ENCODE measurements around the gene UBE2E2.

The UBE2E2 gene

DNA sequence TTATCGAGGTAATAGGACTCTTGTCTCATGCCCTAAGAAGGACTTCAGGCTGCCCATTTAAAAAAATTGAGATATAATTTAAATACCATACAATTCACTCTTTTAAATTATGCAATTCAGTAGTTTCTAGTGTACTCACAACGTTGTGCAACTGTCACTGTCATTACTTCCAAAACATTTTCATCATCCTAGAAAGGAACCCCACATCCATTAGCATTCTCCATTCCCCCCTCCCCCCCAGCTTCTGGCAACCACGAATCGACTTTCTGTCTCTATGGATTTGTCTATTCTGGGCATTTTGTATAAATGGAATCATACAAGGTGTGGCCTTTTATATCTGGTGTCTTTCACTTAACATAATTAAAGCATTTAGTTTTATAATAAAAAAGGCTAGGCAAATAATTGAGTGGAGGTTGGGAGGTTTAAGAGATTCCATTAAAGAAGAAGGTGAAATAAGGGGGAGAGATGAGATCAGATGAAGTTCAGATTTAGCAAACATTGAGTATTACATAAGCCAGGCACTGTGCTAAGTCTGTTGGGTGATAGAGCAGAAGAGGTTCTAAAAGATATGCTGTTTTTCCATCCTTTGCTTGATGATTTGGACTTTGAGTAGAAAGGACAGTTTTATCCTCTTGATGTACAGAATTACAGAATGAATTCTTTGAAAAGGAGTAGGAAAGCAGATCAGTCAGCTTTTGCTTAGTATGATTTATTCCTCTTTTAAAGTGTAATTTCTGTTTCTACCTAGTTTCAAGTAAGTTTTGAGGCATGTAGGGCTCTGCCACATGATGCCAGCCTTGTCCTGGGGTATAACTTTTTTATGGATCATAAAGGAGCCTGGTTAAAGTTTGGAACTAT, 36.3 kb downstream of the UBE2E2 start:
- DNase-seq (ENCODE audit: low spot score) = peak; percentile 14

DNA sequence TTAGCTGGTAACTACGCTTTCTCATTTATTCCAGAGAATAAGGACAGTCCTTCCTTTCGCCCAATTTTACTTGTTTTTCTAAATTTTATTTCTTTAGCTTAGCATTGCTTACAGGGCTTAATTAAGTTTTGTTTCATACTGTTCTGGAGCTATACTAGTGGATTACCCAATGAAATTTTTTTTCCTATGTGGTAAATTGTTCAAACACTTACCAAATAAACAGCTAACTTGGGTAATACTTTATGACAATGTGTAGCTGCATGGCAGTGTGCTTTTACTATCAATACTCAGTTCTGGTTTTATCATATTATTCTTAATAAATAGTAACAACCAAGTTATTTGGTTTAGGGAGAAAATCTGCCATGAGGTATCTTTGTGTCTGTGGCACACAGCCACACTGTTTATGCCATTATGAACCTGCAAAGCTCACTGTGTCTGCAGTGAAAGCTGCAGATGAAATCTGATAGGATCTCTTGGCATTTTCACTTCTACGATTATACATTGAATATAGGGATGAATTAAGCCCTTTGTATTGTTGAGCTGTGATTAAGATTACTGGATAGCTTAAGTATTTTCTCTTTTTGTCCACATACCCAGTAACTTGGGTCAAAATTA, 37.2 kb downstream of the UBE2E2 start:
- DNase-seq (ENCODE audit: low spot score) = no peak

DNA sequence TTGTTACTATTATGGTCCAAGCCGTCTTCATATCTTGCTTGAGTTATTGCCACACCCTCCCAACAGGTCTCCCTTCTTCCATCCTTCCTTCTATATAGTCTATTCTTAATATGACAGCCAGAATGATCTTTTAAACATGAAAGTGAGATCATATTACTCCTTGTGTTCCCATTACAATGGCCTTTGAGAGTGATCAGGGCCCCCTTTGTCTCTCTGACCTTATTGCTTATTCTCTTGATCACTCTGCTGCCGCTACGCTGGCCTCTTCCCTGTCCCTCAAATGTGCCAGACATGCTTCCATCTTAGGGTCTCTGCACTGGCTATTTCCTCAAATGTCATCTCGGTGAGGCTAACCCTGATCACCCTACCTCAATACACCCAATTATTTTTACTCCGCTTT, 38.1 kb downstream of the UBE2E2 start:
- no peak for DNase-seq (ENCODE audit: low spot score)

DNA sequence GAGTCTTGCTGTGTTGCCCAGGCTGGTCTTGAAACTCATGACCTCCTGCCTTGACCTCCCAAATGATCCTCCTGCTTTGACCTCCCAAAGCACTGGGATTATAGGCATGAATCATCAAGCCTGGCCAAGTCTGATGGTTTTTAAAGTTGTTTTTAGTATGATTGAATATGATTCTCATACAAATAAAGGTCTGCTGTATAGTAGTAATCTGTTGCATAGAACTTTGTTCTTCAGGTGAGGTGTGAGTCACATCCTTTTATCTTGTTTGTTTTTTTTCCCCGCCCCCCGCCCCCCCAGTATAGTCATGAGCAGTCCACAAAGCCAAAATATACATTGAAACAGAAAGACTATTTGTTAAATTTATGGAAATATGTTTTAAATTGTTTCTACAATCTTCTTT, 39.0 kb downstream of the UBE2E2 start:
- no peak for DNase-seq (ENCODE audit: low spot score)

DNA sequence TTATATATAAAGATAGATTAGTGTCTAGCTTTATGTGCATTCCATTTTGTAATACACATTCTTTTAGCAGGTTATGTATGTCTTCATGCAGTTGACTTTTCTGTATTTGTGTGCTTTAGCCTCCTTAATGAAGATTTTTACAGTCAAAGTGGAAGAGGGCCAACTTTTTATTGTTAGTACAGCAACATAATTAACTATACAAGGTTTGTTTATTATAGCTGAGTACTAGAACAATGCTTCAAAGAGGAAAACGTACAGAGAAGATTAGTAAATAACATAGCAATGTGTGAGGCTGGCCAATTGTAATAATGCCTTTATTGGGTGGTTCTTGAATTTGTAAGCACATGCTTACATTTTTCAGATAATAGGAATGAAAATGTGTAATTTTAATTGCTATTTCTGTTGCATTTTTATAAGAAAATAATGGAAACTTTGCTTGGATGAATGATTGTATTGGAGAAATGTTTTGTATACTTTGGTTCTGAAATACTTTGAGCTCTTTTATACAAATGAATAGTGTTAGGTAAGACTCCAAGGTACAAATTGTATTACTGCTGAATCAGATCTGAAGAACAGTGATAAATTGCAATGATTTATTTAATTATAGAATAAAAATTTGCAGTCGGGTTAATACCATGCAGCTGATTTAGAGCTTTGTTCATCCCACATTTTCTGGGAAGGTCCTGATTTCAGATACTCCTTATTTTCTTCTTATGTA, 41.4 kb downstream of the UBE2E2 start:
- DNase-seq (ENCODE audit: low spot score) = no peak

DNA sequence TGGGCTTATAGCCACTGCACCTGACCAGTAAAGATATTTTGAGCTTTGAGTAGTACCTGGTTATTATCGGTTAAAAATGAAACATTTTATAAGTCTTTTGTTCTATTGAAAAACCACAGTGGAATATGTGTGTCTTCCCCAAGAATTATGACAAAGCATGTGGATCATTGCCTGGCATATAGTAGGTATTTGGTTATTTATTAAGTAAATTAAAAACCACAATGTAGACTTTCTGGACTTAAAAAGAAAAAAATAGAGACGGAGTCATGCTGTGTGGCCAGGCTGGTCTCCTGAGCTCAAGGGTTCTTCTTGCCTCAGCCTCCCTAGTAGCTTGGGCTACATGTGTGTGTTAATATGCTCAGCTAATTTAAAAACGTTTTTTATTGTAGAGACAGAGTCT, 43.5 kb downstream of the UBE2E2 start:
- DNase-seq (ENCODE audit: low spot score) = no peak

DNA sequence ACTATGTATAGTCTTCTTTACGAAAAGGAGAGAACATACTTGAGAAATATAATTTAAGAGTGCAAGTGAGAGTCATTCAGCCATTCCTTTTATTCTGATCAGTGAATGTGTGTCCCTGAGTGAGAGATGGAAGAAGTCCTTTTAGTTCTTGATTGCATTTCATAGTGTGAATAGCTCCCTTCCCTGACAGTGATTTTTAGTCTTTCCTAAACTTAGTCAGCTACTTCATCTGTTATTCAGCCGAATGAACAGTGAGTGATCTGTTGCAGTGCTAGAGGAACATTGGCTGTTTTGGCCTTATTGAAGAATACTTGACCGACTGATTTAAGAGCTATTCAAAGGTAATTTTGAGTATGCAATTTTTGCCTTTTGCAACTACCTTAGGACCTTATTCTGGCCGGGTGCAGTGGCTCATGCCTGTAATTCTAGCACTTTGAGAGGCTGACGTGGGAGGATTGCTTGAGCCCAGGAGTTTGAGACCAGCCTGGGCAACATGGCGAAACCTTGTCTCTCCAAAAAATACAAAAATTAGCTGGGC, 45.5 kb downstream of the UBE2E2 start:
- no peak for DNase-seq (ENCODE audit: low spot score)

DNA sequence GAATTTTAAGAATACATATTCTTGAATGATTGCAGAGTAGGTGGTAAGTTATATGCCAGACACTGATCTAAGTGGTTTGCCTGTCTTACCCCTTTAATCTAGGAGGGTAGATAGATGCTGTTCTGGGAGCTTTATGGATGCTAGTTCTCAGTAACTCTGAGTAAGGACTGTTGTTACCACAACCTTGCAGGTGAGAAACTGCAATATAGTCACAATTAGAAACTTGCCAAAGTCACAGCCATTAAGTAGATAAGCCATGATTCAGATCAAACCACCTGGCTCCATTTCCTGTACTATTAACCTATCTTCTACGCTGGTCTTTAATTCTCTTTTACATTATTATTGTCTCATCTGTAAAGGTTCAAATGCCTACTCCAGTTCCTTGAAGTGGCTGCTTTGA, 46.8 kb downstream of the UBE2E2 start:
- no peak for DNase-seq (ENCODE audit: low spot score)

DNA sequence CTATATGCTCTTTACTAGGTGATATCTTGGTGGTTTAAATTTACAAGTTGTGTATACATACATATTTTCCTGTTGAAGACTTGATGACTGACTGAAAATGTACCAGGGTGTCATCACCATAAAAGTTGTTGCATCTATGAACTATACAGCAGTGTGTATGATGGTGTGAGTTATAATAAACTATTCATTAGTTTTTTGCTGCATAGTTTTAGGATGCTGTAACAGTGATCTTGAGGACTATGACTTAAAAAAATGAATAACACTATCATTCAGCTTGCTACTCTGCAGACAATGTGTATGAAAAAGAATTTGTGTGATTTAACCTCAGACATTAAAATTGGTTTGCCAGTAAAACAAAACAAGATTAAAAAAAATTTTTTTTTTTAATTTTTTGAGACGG, 49.0 kb downstream of the UBE2E2 start:
- DNase-seq (ENCODE audit: low spot score) = no peak

DNA sequence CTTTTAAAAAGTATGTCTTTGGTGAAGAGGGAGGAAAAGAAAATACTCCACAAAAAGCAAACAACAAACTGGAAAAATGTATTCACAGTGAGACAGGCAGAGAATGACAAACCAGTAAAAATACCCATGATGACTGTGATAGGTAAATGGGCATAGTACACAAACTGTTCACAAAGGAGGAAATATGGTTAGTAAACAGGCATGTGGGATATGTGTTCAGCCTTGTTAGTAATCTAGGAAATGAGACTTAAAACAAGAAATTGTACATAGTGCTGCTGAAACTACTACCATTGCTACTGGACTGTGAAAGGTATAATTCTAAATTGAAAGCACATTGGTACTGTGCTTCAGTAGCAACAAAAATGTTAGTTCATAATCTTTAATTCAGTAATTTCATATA, 50.1 kb downstream of the UBE2E2 start:
- DNase-seq (ENCODE audit: low spot score) = no peak

DNA sequence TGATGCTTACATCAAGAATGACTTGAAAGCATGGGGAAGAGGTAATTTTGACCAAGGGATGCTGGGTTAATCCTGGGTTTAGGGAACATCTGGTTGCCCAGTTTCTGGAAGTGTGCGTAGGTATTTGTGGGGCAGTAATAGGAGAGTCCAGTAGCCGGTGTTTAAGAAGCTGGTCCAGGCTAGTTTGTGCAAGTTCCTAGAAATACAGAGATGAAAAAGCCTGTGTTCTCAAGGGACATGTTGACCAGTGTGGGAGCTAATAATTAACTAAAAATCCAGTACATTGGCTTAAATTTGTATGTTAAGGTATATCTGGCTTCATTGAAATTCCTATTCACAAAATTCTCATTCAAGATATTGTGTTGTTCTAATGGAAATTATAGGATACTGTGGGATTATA, 51.2 kb downstream of the UBE2E2 start:
- no peak for DNase-seq (ENCODE audit: low spot score)

DNA sequence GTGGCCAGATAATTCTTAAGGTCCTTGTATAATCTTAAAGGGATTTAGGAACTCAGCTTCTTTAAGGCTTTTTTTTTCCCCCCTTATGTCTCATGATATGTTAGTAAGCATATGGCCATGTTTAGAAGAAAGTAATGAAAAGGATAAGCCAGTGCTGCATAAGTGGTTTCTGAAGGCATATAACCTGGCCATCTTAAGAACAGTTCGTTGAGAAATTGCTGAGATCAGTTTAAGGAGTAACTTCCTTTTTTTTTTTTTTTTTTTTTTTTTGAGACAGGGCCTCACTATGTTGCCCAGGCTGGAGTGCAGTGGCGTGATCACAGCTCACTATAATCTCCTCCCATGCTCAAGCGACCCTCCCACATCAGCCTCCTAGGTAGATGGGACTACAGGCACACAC, 51.7 kb downstream of the UBE2E2 start:
- DNase-seq (ENCODE audit: low spot score) = no peak

DNA sequence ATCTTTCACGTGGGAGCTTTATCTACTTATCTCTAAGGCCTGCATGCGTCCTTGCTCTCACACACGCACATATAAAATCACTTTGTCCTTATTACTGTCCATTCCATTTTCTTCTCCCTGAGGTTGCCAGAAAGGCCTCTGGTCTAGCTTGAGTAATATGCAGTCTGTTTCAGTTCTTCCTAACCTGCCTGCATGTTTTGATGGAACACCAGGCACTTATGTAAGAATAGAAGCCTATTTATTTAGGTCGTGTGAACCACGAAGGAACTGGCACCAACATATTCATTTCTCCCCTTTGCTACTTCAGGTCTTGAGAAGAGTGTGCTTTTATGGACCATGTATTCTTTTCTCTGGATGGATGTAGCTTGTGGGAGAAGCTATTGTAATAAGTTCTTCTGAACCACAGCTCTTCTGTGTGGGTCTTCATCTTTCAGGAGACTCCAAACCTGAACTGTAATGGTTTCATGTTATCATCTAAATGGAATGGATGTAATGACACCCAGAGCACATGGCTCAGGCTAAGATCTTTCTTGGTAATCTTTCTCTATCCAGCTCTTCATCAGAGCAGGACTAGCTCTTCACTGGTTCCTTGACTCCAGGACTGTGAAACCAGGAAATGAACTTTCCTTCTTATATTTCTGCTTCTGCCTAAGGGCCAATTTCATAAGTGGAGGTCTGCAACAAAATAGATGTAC, 53.8 kb downstream of the UBE2E2 start:
- DNase-seq (ENCODE audit: low spot score) = peak; percentile 73

DNA sequence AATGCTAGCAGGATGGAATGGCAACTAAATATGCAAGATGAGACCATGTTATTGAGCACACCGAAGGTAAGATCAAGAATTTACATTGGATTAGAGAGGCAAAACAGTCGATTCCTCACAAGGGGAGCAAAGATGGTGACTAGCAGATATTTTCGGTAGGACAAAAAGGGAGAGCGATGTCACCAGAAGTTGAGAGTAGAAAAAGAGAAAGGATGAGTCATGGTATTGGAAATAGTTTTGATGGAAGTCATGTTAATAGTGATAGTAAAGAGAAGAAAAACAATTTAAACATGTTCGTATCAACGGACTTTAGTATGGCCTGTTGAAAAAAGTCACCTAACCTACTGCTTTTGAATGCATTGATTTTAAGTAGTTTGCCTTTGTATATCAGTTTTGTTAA, 55.0 kb downstream of the UBE2E2 start:
- DNase-seq (ENCODE audit: low spot score) = no peak

DNA sequence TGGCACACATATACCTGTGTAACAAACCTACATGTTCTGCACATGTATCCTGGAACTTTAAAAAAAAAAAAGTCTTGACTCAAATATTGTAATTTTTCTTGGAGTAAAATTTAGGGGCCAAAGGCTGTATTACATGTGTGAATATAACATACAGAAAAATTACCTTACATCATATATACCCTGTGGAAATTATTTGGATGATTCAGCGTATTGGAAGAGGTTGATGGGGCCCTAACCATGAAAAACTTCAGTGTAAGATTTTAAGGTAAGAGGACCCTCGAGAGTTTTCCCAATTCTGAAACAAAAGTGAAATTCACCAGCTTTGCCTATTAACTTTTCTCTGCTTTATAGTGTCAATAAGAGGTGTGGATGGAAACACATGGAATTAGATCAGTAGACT, 56.4 kb downstream of the UBE2E2 start:
- DNase-seq (ENCODE audit: low spot score) = no peak

DNA sequence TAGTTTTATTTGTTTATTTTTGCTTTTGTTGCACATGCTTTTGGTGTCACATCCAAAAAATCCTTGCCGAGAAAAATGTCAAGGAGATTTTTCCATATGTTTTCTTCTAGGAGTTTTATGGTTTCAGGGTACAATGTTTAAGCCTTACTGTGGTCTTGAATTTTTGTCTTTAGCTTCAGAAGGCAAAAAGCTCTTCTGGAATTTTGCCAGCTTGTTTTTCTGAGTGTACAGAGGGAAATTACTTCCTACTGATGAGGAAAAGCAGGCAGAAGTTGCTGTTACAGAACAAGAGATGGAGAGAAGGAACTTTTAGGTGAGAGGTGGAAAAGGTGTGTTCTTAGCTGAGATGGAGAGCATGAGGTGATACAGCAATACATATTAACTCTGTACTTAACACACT, 59.6 kb downstream of the UBE2E2 start:
- DNase-seq (ENCODE audit: low spot score) = no peak

DNA sequence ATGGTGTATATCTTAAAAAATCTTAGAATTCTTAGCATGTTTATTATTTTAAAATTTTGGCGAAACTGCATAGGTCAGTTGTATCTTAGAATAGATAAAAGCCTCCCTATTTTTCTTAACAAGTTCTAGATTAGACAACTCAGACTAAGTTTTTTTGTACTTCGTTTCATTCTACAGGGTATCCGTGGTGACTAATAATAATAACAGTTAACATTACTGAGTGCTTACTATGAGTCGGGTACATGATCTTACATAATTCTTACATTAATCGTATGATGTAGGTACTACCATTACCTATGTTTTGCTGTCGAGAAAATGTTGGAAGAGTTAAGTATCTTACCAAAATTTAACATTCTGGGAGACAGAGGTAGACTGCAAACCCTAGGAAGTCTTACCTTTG, 60.7 kb downstream of the UBE2E2 start:
- DNase-seq (ENCODE audit: low spot score) = no peak

DNA sequence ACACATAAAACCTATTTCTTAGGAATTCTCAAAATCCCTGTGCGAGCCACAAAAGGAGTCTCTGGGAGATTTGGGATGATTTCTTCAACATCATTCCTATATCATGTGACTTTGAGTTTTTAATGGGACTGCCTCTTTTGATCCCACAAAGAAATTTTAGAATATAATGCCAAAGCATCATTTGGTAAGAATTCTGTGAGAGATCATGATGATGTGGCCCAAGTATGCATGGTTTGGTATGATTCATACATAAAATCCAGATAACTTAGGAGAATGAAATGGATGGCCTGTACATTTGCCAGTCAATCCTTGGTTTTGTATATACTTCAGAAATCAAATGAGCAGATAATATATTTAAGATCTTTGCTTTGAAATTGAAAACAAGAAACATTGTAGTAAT, 61.3 kb downstream of the UBE2E2 start:
- no peak for DNase-seq (ENCODE audit: low spot score)

DNA sequence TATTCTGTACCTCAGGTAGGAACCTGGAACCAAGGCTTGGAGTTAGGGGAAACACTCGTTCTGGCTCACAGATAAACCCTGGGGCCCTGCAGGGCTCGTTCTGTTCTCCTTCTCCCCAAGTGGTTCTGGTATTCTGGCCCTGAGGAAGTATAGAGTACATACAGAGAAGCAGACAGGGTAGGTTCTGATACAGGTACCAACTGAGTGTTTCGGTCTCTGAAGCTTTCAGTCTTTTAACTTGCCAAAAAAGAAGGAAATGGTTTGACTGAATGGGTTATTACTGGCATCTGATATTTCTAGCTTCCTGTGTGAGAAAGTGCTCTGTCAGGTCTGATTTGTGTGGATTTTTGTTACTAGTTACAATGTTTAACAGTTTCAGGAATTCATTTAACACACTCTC, 67.3 kb downstream of the UBE2E2 start:
- DNase-seq (ENCODE audit: low spot score) = no peak

DNA sequence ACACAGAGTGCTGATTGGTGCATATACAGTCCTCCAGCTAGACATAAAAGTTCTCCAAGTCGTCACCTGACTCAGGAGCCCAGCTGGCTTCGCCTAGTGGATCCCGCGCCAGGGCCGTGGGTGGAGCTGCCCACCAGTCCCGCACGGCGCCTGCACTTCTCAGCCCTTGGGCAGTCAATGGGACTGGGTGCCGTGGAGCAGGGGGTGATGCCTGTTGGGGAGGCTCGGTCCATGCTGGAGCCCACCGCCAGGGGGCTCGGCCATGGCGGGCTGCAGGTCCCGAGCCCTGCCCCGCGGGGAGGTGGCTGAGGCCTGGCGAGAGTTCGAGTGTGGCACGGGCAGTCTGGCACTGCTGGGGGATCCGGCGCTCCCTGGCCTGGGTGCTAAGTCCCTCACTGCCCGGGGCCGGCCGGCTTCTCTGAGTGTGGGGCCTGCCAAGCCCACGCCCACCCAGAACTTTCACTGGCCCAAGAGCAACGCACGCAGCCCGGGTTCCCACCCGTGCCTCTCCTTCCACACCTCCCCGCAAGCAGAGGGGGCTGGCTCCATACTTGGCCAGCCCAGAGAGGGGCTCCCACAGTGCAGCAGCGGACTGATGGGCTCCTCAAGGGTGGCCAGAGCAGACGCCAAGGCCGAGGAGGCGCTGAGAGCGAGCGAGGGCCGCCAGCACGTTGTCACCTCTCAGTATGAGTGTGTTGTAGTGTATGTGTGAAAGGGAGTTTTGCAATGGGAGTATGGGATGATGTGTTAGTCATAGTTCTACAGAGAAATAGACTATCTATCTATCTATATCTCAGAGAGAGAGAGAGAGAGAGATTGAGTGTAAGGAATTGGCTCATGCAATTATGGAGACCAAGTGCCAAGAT, 69.0 kb downstream of the UBE2E2 start:
- DNase-seq (ENCODE audit: low spot score) = no peak

DNA sequence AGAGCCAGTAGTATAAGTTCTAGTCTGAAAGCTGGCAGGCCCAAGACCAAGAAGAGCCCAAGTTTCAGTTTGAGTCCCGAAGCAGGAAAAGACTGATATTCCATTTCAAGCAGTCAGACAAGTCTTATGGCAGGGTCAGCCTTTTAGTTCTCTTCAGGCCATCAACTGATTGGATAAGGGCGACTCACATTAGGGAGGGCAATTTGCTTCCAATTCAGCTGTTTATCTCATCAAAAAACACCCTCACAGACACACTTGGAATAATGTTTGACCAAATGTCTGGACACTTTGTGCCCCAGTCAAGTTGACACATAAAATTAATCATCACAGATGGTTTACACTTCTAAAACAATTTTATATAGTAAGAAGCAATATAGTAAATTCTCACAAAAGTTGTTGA, 69.7 kb downstream of the UBE2E2 start:
- DNase-seq (ENCODE audit: low spot score) = no peak

All from SK-N-DZ (cell line).